22Rv1 (cell line): ENCODE results near the gene PCDHGB2.

Experiments used
- CTCF ChIP-seq: fragments of 450-650 bp; IDR thresholded peaks from 2 replicates; pipeline ENCODE4 v1.5.1; 2017; ENCODE audit warnings: mild to moderate bottlenecking
- ZFX ChIP-seq: fragments of 450-650 bp; IDR thresholded peaks from 2 replicates; pipeline ENCODE4 v1.6.1; 2017; ENCODE audit warnings: antibody characterized with exemption, borderline replicate concordance

- TF ChIP-seq CTCF (peak; percentile 60), ZFX (no peak)
Measured at GRCh38 chr5:141359790-141360426, at the start of gene PCDHGB2.
